ENCODE results near the gene SAP30BP. TPM values are rescaled to one million over a fixed set of nuclear protein-coding genes. Genes with fewer than 3 reads are reported as not detected.
A peak's percentile ranks its signal among the peaks of the same experiment; 100 is the strongest.

Gene SAP30BP
- total RNA-seq, 2 donors from 2014 or later = 47.2 to 73.8 TPM

DNA sequence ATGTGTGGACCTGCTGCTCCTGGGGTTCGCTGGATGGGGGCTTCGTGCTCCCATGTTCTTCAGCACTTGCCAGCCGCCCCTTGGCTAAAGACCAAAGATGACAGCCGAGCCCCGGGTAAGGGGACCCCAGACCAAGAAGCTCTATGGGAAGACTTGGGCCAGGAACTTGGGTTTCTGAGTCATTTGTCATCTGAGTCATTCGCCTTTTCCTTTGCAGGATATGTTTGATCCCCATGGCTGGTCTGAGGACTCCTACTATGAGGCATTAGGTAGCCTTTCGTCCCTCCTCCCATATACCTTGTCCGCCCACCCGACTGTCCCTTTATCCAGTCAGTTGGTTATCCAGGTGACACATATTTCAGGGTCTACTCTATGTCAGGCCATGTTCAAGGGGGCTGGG, 36.5 kb downstream of the SAP30BP start:
- TF ChIP-seq, protein P1, sequence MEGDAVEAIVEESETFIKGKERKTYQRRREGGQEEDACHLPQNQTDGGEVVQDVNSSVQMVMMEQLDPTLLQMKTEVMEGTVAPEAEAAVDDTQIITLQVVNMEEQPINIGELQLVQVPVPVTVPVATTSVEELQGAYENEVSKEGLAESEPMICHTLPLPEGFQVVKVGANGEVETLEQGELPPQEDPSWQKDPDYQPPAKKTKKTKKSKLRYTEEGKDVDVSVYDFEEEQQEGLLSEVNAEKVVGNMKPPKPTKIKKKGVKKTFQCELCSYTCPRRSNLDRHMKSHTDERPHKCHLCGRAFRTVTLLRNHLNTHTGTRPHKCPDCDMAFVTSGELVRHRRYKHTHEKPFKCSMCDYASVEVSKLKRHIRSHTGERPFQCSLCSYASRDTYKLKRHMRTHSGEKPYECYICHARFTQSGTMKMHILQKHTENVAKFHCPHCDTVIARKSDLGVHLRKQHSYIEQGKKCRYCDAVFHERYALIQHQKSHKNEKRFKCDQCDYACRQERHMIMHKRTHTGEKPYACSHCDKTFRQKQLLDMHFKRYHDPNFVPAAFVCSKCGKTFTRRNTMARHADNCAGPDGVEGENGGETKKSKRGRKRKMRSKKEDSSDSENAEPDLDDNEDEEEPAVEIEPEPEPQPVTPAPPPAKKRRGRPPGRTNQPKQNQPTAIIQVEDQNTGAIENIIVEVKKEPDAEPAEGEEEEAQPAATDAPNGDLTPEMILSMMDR (IDR thresholded peaks at IDR 0.05) = no peak
- no peak for TF ChIP-seq POLR2A (IDR thresholded peaks at IDR 0.05)
- DNase-seq (no peak), ATAC-seq (no peak)
- peaks cover 29% of the 10 kb centered on the region for H3K4me1 ChIP-seq
- no peaks in the 10 kb centered on the region for H3K27me3 ChIP-seq
- peaks cover 23 to 36% of the 10 kb centered on the region in 2 donors for H3K36me3 ChIP-seq (replicated peaks in 1 of 2; ENCODE audit: insufficient read depth in 1 of 2, low read depth in 2 of 2)
- no peaks in the 10 kb centered on the region for H3K9me3 ChIP-seq
- intact Hi-C loops (cut with DNase I) = no loop called here
- no peak overlapping the region for H3K4me3 ChIP-seq
- 87 to 96% methylated on average over 8 of the region's 9 CpGs for WGBS, 2 donors
- H3K27ac ChIP-seq = no peak overlapping the region

DNA sequence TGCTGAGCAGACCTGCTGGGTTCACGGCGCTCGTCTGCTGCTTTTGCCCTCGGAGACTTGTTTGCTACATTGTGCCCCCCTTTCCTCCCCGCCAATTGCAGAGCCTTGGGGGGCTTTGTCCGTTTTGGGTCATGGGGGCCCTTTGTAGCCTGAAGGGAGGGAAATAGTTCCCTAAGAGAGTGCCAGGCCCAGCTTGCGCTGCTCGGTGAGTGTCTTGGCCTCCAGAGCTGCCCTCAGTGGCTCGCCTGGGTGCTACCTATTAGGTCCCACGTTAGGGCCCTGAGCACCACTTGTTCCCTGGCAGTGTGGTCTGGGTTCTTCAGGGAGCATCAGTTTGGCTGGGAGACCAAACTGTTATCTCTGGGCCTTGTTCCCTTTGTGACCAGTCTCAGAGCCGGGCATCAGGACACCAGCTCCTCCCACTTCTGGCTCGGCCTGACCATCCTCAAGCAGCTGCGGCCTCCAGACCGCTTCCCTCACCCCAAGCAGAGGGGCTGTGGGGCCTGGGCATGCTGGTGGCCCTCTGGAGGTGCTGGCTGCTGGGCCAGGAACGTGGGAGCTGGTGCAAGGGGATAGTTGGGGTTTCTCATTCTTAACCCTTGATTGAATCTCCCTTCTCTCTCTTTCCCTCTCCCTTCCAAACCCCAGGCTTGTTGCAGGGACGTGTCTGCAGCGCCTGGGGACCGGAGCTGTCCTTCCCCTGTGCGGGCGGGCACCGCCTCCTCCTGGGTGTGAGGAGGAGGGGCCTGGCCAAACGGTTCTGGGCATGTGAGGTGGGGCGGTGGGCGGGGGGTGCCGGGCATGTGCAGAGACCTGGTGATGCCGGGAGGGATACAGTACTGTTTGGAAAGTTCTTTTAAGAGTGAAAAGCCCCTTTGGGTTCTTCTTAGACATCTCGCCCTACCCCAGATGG, 38.1 kb downstream of the SAP30BP start:
- no peaks in the 10 kb centered on the region for H3K9me3 ChIP-seq
- TF ChIP-seq, protein P1 (IDR thresholded peaks at IDR 0.05) = no peak
- no peak for TF ChIP-seq POLR2A (IDR thresholded peaks at IDR 0.05)
- DNase-seq = no peak

DNA sequence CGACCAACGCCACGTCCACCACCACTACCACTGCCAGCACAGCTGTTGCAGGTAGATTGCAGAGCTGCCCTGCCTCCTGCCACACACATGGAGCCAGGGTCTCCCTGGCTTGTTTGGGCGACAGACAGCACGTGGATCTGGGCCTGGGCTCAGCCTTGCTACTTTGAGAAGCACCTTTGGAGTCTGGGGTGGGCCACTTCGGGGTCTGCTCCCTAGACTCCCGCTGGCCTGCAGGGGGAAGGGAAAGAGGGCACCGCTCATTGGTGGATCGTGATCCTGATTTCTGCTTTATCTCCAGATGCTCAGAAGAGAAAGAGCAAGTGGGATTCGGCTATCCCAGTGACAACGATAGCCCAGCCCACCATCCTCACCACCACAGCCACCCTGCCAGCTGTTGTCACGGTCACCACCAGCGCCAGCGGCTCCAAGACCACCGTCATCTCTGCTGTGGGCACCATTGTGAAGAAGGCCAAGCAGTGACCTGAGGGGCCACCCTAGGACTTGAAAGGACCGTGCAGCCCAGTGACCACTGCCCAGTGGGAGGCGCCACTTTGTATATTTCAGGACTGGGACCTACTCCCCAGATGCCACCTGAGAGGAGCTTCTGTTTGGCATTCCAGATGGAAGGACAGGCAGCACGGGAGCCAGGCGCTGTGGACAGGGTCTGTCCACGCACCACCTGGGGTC, 39.0 kb downstream of the SAP30BP start:
- no peaks in the 10 kb centered on the region for H3K27me3 ChIP-seq
- WGBS, 2 donors = 92 to 94% methylated on average over 6 to 20 of the region's 20 CpGs
- ATAC-seq (no peak), DNase-seq (no peak)
- no peak overlapping the region for H3K27ac ChIP-seq
- H3K4me1 ChIP-seq = peaks cover 3% of the 10 kb centered on the region
- no peak overlapping the region for H3K4me3 ChIP-seq
- H3K36me3 ChIP-seq (replicated peaks in 1 of 2; ENCODE audit: insufficient read depth in 1 of 2, low read depth in 2 of 2) = peaks cover 23 to 35% of the 10 kb centered on the region in 2 donors
- TF ChIP-seq, protein P1 (IDR thresholded peaks at IDR 0.05) = no peak
- no peak for TF ChIP-seq POLR2A (IDR thresholded peaks at IDR 0.05)
- intact Hi-C loops (cut with DNase I) = no loop called here
- H3K9me3 ChIP-seq = no peaks in the 10 kb centered on the region

More for the DNA sequence above, 38.1 kb downstream of the SAP30BP start:
- Histone ChIP-seq H3K4me1 (peaks cover 13% of the 10 kb centered on the region), H3K36me3 (replicated peaks in 1 of 2; ENCODE audit: insufficient read depth in 1 of 2, low read depth in 2 of 2) (peaks cover 23 to 36% of the 10 kb centered on the region in 2 donors), H3K27ac (no peak overlapping the region), H3K4me3 (no peak overlapping the region), H3K27me3 (no peaks in the 10 kb centered on the region)
- 87 to 89% methylated on average over 15 to 26 of the region's 27 CpGs for WGBS, 2 donors
- intact Hi-C loops (cut with DNase I) = no loop called here
- ATAC-seq = no peak

DNA sequence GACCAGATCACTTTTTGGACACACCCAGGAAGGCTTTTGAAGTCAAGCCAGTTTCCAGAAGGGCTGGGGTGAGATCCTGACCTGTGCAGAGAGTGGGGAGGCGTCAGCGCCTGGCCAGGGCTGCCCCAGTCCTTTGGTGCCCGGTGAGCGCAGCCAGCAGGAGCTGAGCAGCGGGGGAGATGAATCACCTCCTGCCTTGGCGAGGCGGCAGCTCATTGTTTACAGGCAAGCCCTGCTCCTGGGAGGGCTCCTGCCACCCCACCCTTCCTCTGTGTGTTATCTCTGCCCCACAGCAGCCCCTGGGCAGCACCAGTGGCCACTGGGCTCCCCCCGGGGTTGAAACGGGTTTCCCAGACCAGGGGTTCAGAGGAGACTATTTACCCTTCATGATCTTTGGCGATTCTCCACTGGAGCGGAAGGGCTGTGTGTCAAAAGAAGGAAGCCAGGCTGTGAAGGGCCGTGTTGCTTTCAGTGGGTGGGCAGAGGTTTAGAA, 40.0 kb downstream of the SAP30BP start:
- Histone ChIP-seq H3K4me1 (no peaks in the 10 kb centered on the region), H3K36me3 (replicated peaks in 1 of 2; ENCODE audit: insufficient read depth in 1 of 2, low read depth in 2 of 2) (peaks cover 23 to 34% of the 10 kb centered on the region in 2 donors), H3K27me3 (no peaks in the 10 kb centered on the region), H3K27ac (no peak overlapping the region), H3K9me3 (no peaks in the 10 kb centered on the region), H3K4me3 (no peak overlapping the region)
- no peak for TF ChIP-seq POLR2A (IDR thresholded peaks at IDR 0.05)
- TF ChIP-seq, protein P1 (IDR thresholded peaks at IDR 0.05) = no peak
- ATAC-seq (peak; percentile 39), DNase-seq (peak in 1 of 4 donors; percentile 22)
- WGBS, 2 donors = 79 to 84% methylated on average over 4 to 7 of the region's 12 CpGs
- intact Hi-C loops (cut with DNase I) = no loop called here

Data from body of pancreas (tissue), 4 donors.